ENCODE data around the gene MEIS1. TPM values are rescaled to one million over a fixed set of nuclear protein-coding genes. Genes with fewer than 3 reads are reported as not detected.

MEIS1 gene
- total and polyA plus RNA-seq, 2 experiments from 2014 or later, result 0.16 to 0.28 TPM

DNA sequence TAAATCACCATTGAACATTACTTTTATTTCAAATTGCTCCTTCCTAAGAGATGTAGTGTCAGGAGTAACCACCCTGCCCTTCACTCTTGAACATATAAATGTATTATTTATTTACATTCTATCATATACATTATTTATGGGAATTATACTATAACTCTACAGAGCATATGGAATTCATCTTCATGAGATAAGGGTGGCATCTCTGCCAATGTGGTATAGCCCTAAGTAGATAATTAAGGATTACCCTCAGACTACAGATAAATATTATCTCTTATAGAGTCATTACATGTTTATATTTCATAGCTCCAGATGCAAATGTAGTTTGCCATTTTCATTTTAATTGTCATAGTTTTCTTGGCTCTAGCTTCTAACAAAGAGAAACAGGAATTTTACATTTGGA, 17.3 kb downstream of the MEIS1 start:
- no peak for ATAC-seq
- no peaks in the 10 kb centered on the region for H3K9me2 ChIP-seq (ENCODE audit: insufficient read depth)
- no peaks in the 10 kb centered on the region for H3K9me3 Mint-ChIP-seq
- no peak overlapping the region for H3K27ac Mint-ChIP-seq
- H3K27me3 Mint-ChIP-seq (ENCODE audit: insufficient read depth, low read depth, poor library complexity), result peaks cover 4% of the 10 kb centered on the region
- H4K20me1 ChIP-seq (replicated peaks; ENCODE audit: insufficient read depth), result no peaks in the 10 kb centered on the region
- no peaks in the 10 kb centered on the region for H3F3A ChIP-seq (replicated peaks; ENCODE audit: low read depth)
- no peaks in the 10 kb centered on the region for H3K4me1 Mint-ChIP-seq
- DNase-seq (ENCODE audit: low spot score), result no peak
- no peak overlapping the region for H3K4me3 Mint-ChIP-seq
- TF ChIP-seq JUNB (IDR thresholded peaks at IDR 0.05; ENCODE audit: unreplicated experiment) (no peak), STAT1 (IDR thresholded peaks at IDR 0.05; ENCODE audit: unreplicated experiment) (no peak), EZH2 (IDR thresholded peaks at IDR 0.05; ENCODE audit: low read depth, unreplicated experiment) (no peak), ZNF331 (CRISPR knock-in tag; IDR thresholded peaks at IDR 0.05; ENCODE audit: low read depth) (no peak)
- TF ChIP-seq, protein P1, sequence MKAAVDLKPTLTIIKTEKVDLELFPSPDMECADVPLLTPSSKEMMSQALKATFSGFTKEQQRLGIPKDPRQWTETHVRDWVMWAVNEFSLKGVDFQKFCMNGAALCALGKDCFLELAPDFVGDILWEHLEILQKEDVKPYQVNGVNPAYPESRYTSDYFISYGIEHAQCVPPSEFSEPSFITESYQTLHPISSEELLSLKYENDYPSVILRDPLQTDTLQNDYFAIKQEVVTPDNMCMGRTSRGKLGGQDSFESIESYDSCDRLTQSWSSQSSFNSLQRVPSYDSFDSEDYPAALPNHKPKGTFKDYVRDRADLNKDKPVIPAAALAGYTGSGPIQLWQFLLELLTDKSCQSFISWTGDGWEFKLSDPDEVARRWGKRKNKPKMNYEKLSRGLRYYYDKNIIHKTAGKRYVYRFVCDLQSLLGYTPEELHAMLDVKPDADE (IDR thresholded peaks at IDR 0.05), result no peak
- TF ChIP-seq, protein P2, sequence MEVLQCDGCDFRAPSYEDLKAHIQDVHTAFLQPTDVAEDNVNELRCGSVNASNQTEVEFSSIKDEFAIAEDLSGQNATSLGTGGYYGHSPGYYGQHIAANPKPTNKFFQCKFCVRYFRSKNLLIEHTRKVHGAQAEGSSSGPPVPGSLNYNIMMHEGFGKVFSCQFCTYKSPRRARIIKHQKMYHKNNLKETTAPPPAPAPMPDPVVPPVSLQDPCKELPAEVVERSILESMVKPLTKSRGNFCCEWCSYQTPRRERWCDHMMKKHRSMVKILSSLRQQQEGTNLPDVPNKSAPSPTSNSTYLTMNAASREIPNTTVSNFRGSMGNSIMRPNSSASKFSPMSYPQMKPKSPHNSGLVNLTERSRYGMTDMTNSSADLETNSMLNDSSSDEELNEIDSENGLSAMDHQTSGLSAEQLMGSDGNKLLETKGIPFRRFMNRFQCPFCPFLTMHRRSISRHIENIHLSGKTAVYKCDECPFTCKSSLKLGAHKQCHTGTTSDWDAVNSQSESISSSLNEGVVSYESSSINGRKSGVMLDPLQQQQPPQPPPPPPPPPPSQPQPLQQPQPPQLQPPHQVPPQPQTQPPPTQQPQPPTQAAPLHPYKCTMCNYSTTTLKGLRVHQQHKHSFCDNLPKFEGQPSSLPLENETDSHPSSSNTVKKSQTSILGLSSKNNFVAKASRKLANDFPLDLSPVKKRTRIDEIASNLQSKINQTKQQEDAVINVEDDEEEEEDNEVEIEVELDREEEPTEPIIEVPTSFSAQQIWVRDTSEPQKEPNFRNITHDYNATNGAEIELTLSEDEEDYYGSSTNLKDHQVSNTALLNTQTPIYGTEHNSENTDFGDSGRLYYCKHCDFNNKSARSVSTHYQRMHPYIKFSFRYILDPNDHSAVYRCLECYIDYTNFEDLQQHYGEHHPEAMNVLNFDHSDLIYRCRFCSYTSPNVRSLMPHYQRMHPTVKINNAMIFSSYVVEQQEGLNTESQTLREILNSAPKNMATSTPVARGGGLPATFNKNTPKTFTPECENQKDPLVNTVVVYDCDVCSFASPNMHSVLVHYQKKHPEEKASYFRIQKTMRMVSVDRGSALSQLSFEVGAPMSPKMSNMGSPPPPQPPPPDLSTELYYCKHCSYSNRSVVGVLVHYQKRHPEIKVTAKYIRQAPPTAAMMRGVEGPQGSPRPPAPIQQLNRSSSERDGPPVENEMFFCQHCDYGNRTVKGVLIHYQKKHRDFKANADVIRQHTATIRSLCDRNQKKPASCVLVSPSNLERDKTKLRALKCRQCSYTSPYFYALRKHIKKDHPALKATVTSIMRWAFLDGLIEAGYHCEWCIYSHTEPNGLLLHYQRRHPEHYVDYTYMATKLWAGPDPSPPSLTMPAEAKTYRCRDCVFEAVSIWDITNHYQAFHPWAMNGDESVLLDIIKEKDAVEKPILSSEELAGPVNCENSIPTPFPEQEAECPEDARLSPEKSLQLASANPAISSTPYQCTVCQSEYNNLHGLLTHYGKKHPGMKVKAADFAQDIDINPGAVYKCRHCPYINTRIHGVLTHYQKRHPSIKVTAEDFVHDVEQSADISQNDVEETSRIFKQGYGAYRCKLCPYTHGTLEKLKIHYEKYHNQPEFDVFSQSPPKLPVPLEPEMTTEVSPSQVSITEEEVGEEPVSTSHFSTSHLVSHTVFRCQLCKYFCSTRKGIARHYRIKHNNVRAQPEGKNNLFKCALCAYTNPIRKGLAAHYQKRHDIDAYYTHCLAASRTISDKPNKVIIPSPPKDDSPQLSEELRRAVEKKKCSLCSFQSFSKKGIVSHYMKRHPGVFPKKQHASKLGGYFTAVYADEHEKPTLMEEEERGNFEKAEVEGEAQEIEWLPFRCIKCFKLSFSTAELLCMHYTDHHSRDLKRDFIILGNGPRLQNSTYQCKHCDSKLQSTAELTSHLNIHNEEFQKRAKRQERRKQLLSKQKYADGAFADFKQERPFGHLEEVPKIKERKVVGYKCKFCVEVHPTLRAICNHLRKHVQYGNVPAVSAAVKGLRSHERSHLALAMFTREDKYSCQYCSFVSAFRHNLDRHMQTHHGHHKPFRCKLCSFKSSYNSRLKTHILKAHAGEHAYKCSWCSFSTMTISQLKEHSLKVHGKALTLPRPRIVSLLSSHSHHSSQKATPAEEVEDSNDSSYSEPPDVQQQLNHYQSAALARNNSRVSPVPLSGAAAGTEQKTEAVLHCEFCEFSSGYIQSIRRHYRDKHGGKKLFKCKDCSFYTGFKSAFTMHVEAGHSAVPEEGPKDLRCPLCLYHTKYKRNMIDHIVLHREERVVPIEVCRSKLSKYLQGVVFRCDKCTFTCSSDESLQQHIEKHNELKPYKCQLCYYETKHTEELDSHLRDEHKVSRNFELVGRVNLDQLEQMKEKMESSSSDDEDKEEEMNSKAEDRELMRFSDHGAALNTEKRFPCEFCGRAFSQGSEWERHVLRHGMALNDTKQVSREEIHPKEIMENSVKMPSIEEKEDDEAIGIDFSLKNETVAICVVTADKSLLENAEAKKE (CRISPR knock-in tag; IDR thresholded peaks at IDR 0.05), result no peak
- TF ChIP-seq, protein P3, sequence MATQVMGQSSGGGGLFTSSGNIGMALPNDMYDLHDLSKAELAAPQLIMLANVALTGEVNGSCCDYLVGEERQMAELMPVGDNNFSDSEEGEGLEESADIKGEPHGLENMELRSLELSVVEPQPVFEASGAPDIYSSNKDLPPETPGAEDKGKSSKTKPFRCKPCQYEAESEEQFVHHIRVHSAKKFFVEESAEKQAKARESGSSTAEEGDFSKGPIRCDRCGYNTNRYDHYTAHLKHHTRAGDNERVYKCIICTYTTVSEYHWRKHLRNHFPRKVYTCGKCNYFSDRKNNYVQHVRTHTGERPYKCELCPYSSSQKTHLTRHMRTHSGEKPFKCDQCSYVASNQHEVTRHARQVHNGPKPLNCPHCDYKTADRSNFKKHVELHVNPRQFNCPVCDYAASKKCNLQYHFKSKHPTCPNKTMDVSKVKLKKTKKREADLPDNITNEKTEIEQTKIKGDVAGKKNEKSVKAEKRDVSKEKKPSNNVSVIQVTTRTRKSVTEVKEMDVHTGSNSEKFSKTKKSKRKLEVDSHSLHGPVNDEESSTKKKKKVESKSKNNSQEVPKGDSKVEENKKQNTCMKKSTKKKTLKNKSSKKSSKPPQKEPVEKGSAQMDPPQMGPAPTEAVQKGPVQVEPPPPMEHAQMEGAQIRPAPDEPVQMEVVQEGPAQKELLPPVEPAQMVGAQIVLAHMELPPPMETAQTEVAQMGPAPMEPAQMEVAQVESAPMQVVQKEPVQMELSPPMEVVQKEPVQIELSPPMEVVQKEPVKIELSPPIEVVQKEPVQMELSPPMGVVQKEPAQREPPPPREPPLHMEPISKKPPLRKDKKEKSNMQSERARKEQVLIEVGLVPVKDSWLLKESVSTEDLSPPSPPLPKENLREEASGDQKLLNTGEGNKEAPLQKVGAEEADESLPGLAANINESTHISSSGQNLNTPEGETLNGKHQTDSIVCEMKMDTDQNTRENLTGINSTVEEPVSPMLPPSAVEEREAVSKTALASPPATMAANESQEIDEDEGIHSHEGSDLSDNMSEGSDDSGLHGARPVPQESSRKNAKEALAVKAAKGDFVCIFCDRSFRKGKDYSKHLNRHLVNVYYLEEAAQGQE (IDR thresholded peaks at IDR 0.05; ENCODE audit: unreplicated experiment), result no peak
- no peak overlapping the region for H2AFZ ChIP-seq
- peaks cover 6% of the 10 kb centered on the region for H3K4me1 ChIP-seq (ENCODE audit: insufficient read depth)
- no peaks in the 10 kb centered on the region for H3K79me2 ChIP-seq (replicated peaks; ENCODE audit: insufficient read depth)
- H3K4me3 ChIP-seq, result no peak overlapping the region
- no peaks in the 10 kb centered on the region for H3K36me3 Mint-ChIP-seq (ENCODE audit: low read depth)
- no peak overlapping the region for H3K27ac ChIP-seq (ENCODE audit: low read depth)
- H3K36me3 ChIP-seq (ENCODE audit: insufficient read depth), result no peaks in the 10 kb centered on the region
- no peak overlapping the region for H3K4me2 ChIP-seq
- H3K27me3 ChIP-seq (ENCODE audit: insufficient read depth), result peaks cover 31% of the 10 kb centered on the region
